ENCODE results near the gene CBARP.

The CBARP gene

GRCh38 chr19:1265615-1266128, 27.9 kb upstream of the CBARP start:
- DNase-seq (ENCODE audit: low spot score): peak; percentile 85

GRCh38 chr19:1264801-1265614, 27.2 kb upstream of the CBARP start:
- DNase-seq (ENCODE audit: low spot score): peak; percentile 89

GRCh38 chr19:1263188-1263587, 25.4 kb upstream of the CBARP start:
- DNase-seq (ENCODE audit: low spot score): no peak

- no peak for DNase-seq (ENCODE audit: low spot score)
Observed at GRCh38 chr19:1262623-1263123, 24.9 kb upstream of the CBARP start.

- DNase-seq (ENCODE audit: low spot score): no peak
Observed at GRCh38 chr19:1261798-1262622, 24.2 kb upstream of the CBARP start.

GRCh38 chr19:1261538-1261797, 23.7 kb upstream of the CBARP start:
- no peak for DNase-seq (ENCODE audit: low spot score)

- DNase-seq (ENCODE audit: low spot score): peak; percentile 97
Observed at GRCh38 chr19:1260749-1261537, 23.1 kb upstream of the CBARP start.

GRCh38 chr19:1259876-1260748, 22.3 kb upstream of the CBARP start:
- peak; percentile 83 for DNase-seq (ENCODE audit: low spot score)

- peak; percentile 78 for DNase-seq (ENCODE audit: low spot score)
Observed at GRCh38 chr19:1259206-1259875, 21.5 kb upstream of the CBARP start.

GRCh38 chr19:1258707-1259205, 21.0 kb upstream of the CBARP start:
- no peak for DNase-seq (ENCODE audit: low spot score)

- no peak for DNase-seq (ENCODE audit: low spot score)
Observed at GRCh38 chr19:1258163-1258492, 20.3 kb upstream of the CBARP start.

GRCh38 chr19:1257475-1258162, 19.8 kb upstream of the CBARP start:
- no peak for DNase-seq (ENCODE audit: low spot score)

GRCh38 chr19:1256646-1257474, 19.1 kb upstream of the CBARP start:
- DNase-seq (ENCODE audit: low spot score): no peak

- no peak for DNase-seq (ENCODE audit: low spot score)
Observed at GRCh38 chr19:1255186-1256161, 17.7 kb upstream of the CBARP start.

- DNase-seq (ENCODE audit: low spot score): no peak
Observed at GRCh38 chr19:1254530-1255185, 16.9 kb upstream of the CBARP start.

- no peak for DNase-seq (ENCODE audit: low spot score)
Observed at GRCh38 chr19:1254081-1254527, 16.3 kb upstream of the CBARP start.

GRCh38 chr19:1253514-1254080, 15.8 kb upstream of the CBARP start:
- no peak for DNase-seq (ENCODE audit: low spot score)

Measured in kidney capillary endothelial cell (primary cell).